Body of pancreas (tissue), 4 donors: ENCODE data around the gene SPTB. TPM values are rescaled to one million over a fixed set of nuclear protein-coding genes. Genes with fewer than 3 reads are reported as not detected.

Experiments used
- ATAC-seq: fragments of 150-250 bp; one replicate; pipeline ENCODE4 v1.9.1; 2016
- DNase-seq, 4 donors: peaks; one replicate each; pipeline ENCODE4 v3.0.0-alpha.2; 2019
- H3K27ac ChIP-seq, 4 donors: fragments of 200-600 bp; sonication (generic); 1 replicate in 3 of 4; 2 replicates in 1 of 4; pipeline versions ENCODE4 v1.5.1 to v1.6.1; 2016 to 2019; ENCODE audit warnings: mild to moderate bottlenecking in 1 of 4, mixed read lengths in 1 of 4, moderate library complexity in 1 of 4
- H3K27me3 ChIP-seq, 2 donors: fragments of 200-600 bp; sonication (generic); one replicate each; pipeline ENCODE4 v1.6.0; 2016; ENCODE audit warnings: mild to moderate bottlenecking in 1 of 2
- H3K36me3 ChIP-seq, 2 donors: fragments of 200-600 bp; sonication (generic); replicated peaks in 1 of 2; 2 replicates each; pipeline ENCODE4 v1.5.1; 2016; ENCODE audit warnings: low read depth in 2 of 2; ENCODE audit not compliant: insufficient read depth in 1 of 2
- H3K4me1 ChIP-seq: fragments of 200-600 bp; sonication (generic); one replicate; pipeline ENCODE4 v1.6.0; 2016
- H3K4me3 ChIP-seq, 2 donors: fragments of 200-600 bp; sonication (generic); 1 replicate in 1 of 2; 2 replicates in 1 of 2; pipeline ENCODE4 v1.5.1; 2016 to 2019
- H3K9me3 ChIP-seq, 3 donors: fragments of 200-600 bp; sonication (generic); 1 replicate in 2 of 3; 2 replicates in 1 of 3; pipeline ENCODE4 v1.5.1; 2016
- CTCF ChIP-seq, 7 experiments: fragments of 450-650 bp in 4 of 7; fragments of 200-600 bp in 3 of 7; sonication (generic) in 3 of 7; IDR thresholded peaks; one replicate each; pipeline ENCODE4 v1.5.1; 2016 to 2019; ENCODE audit warnings: antibody characterized with exemption in 7 of 7
- POLR2A ChIP-seq, 3 donors: fragments of 450-650 bp; IDR thresholded peaks; one replicate each; pipeline ENCODE4 v1.6.1; 2016; ENCODE audit warnings: antibody characterized with exemption in 3 of 3, mild to moderate bottlenecking in 2 of 3
- WGBS, 2 donors: methylation state at CpG; one replicate each; pipeline ENCODE4 v1.1.5; 2017; 5-methylcytosine and 5-hydroxymethylcytosine counted together
- intact Hi-C: fragments of 100-400 bp; cut with DNase I; formaldehyde crosslinking; loops from one replicate; pipeline ENCODE4 v1.15.1; 2023
- total RNA-seq, 2 donors: library from RNA; depleted of rRNA; stranded (reverse); fragments of >200 nt; gene quantifications; one replicate each; pipeline ENCODE4 v1.1.0, GENCODE V29; 2016

SPTB gene
- total RNA-seq, 2 donors from 2014 or later = 3.4 to 8.6 TPM

GRCh38 chr14:64801800-64802199, 77.9 kb downstream of the SPTB start:
- no peaks in the 10 kb centered on the region for H3K36me3 ChIP-seq
- ATAC-seq (no peak), DNase-seq (peak in 1 of 4 donors; percentile 29)
- H3K4me1 ChIP-seq = peaks cover 11% of the 10 kb centered on the region
- 100% methylated on average over 1 of the region's 1 CpG for WGBS, 2 donors
- no peaks in the 10 kb centered on the region for H3K27me3 ChIP-seq
- H3K4me3 ChIP-seq = no peak overlapping the region
- no peak overlapping the region for H3K27ac ChIP-seq
- TF ChIP-seq POLR2A (IDR thresholded peaks at IDR 0.05) (no peak), CTCF (IDR thresholded peaks at IDR 0.05) (peak in 1 of 7 experiments; percentile 20)
- intact Hi-C loops = no loop called here
- no peaks in the 10 kb centered on the region for H3K9me3 ChIP-seq

GRCh38 chr14:64801046-64801445, 78.7 kb downstream of the SPTB start:
- ATAC-seq (no peak), DNase-seq (no peak)
- intact Hi-C loops = no loop called here
- Histone ChIP-seq H3K36me3 (no peaks in the 10 kb centered on the region), H3K4me1 (peaks cover 3% of the 10 kb centered on the region), H3K27ac (no peak overlapping the region), H3K27me3 (no peaks in the 10 kb centered on the region), H3K9me3 (no peaks in the 10 kb centered on the region), H3K4me3 (no peak overlapping the region)
- 68 to 80% methylated on average over 11 of the region's 11 CpGs for WGBS, 2 donors
- no peak for TF ChIP-seq POLR2A (IDR thresholded peaks at IDR 0.05)
- TF ChIP-seq CTCF (IDR thresholded peaks at IDR 0.05) = no peak

GRCh38 chr14:64800000-64800399, 79.7 kb downstream of the SPTB start:
- intact Hi-C loops = no loop called here

GRCh38 chr14:64799555-64799954, 80.2 kb downstream of the SPTB start:
- no peak overlapping the region for H3K27ac ChIP-seq
- H3K4me3 ChIP-seq = no peak overlapping the region
- ATAC-seq (no peak), DNase-seq (no peak)
- WGBS, 2 donors = 81 to 89% methylated on average over 3 to 10 of the region's 10 CpGs
- intact Hi-C loops = no loop called here
- TF ChIP-seq CTCF (IDR thresholded peaks at IDR 0.05) (no peak), POLR2A (IDR thresholded peaks at IDR 0.05) (no peak)
- H3K9me3 ChIP-seq = no peaks in the 10 kb centered on the region
- no peaks in the 10 kb centered on the region for H3K36me3 ChIP-seq
- H3K27me3 ChIP-seq = no peaks in the 10 kb centered on the region
- H3K4me1 ChIP-seq = no peaks in the 10 kb centered on the region

More at GRCh38 chr14:64800000-64800399, 79.7 kb downstream of the SPTB start:
- H3K27me3 ChIP-seq = no peaks in the 10 kb centered on the region
- H3K9me3 ChIP-seq = no peaks in the 10 kb centered on the region
- no peak overlapping the region for H3K27ac ChIP-seq
- no peak for TF ChIP-seq POLR2A (IDR thresholded peaks at IDR 0.05)
- TF ChIP-seq CTCF (IDR thresholded peaks at IDR 0.05) = peak; percentile 33 to 57 (median 41)
- no peak overlapping the region for H3K4me3 ChIP-seq
- H3K36me3 ChIP-seq = no peaks in the 10 kb centered on the region
- WGBS, 2 donors = 46 to 47% methylated on average over 3 of the region's 3 CpGs
- no peak for ATAC-seq
- H3K4me1 ChIP-seq = no peaks in the 10 kb centered on the region
- DNase-seq = peak; percentile 36 to 62 (median 43)

- Histone ChIP-seq H3K27ac (no peak overlapping the region), H3K36me3 (no peaks in the 10 kb centered on the region), H3K4me3 (no peak overlapping the region), H3K9me3 (no peaks in the 10 kb centered on the region), H3K27me3 (no peaks in the 10 kb centered on the region), H3K4me1 (no peaks in the 10 kb centered on the region)
- TF ChIP-seq CTCF (IDR thresholded peaks at IDR 0.05) = no peak
- no peak for TF ChIP-seq POLR2A (IDR thresholded peaks at IDR 0.05)
- ATAC-seq (no peak), DNase-seq (no peak)
- WGBS, 2 donors = 84 to 97% methylated on average over 10 to 11 of the region's 11 CpGs
- intact Hi-C loops = no loop called here
These were observed 83.3 kb downstream of the SPTB start for GRCh38 chr14:64796369-64796768.
